Muscle layer of colon (tissue), 2 donors: Measurements from ENCODE around the gene PRRX2.

ENCODE experiments used
- H3K27ac ChIP-seq: one replicate; pipeline ENCODE4 v1.7.0; 2013; ENCODE audit warnings: low read depth, mild to moderate bottlenecking, low read length, moderate library complexity
- H3K27me3 ChIP-seq, 2 donors: one replicate each; pipeline ENCODE4 v1.7.0; 2013; ENCODE audit warnings: low read length in 2 of 2, mild to moderate bottlenecking in 2 of 2; ENCODE audit not compliant: insufficient read depth in 2 of 2, control insufficient read depth in 1 of 2
- H3K36me3 ChIP-seq: one replicate; pipeline ENCODE4 v1.7.0; 2013; ENCODE audit warnings: mild to moderate bottlenecking, low read length; ENCODE audit not compliant: insufficient read depth
- H3K4me1 ChIP-seq: one replicate; pipeline ENCODE4 v1.7.0; 2013; ENCODE audit warnings: mild to moderate bottlenecking, low read length; ENCODE audit not compliant: insufficient read depth
- H3K4me3 ChIP-seq, 2 donors: one replicate each; pipeline ENCODE4 v1.7.0; 2013; ENCODE audit warnings: low read length in 2 of 2, low read depth in 1 of 2, mild to moderate bottlenecking in 1 of 2, moderate library complexity in 1 of 2
- H3K9ac ChIP-seq: one replicate; pipeline ENCODE4 v1.7.0; 2013; ENCODE audit warnings: low read length
- H3K9me3 ChIP-seq: one replicate; pipeline ENCODE4 v1.7.0; 2013; ENCODE audit warnings: mild to moderate bottlenecking, low read length
- donor health status: abdominal sarcoma.
- donor health status: Adenocarcinoma of cecum.

The PRRX2 gene

GRCh38 chr9:129702589-129703520 lies 37.4 kb downstream of the PRRX2 start:
- Histone ChIP-seq H3K27me3 (peaks cover 0 to 8% of the 10 kb centered on the region in 2 donors), H3K9me3 (no peaks in the 10 kb centered on the region), H3K4me3 (peak overlapping the region in 1 of 2 donors; percentile 39), H3K4me1 (peaks cover 21% of the 10 kb centered on the region), H3K36me3 (no peaks in the 10 kb centered on the region), H3K27ac (peak overlapping the region; percentile 16), H3K9ac (no peak overlapping the region)

- peak overlapping the region; percentile 16 for H3K27ac ChIP-seq
Measured at GRCh38 chr9:129703667-129704355, 38.4 kb downstream of the PRRX2 start.

GRCh38 chr9:129704807-129705206 lies 39.4 kb downstream of the PRRX2 start:
- no peak overlapping the region for H3K4me3 ChIP-seq
- H3K4me1 ChIP-seq = peaks cover 21% of the 10 kb centered on the region
- H3K27me3 ChIP-seq = no peaks in the 10 kb centered on the region
- no peak overlapping the region for H3K9ac ChIP-seq
- H3K27ac ChIP-seq = no peak overlapping the region
- H3K36me3 ChIP-seq = no peaks in the 10 kb centered on the region
- no peaks in the 10 kb centered on the region for H3K9me3 ChIP-seq

More at GRCh38 chr9:129703667-129704355, 38.4 kb downstream of the PRRX2 start:
- no peaks in the 10 kb centered on the region for H3K27me3 ChIP-seq
- H3K36me3 ChIP-seq = no peaks in the 10 kb centered on the region
- no peak overlapping the region for H3K9ac ChIP-seq
- H3K9me3 ChIP-seq = no peaks in the 10 kb centered on the region
- H3K4me3 ChIP-seq = peak overlapping the region in 1 of 2 donors; percentile 39
- peaks cover 21% of the 10 kb centered on the region for H3K4me1 ChIP-seq

GRCh38 chr9:129708793-129709192 lies 43.3 kb downstream of the PRRX2 start:
- peaks cover 7% of the 10 kb centered on the region for H3K4me1 ChIP-seq

GRCh38 chr9:129709438-129710168 lies 44.2 kb downstream of the PRRX2 start:
- Histone ChIP-seq H3K4me1 (no peaks in the 10 kb centered on the region), H3K4me3 (no peak overlapping the region), H3K27me3 (no peaks in the 10 kb centered on the region), H3K36me3 (no peaks in the 10 kb centered on the region), H3K27ac (no peak overlapping the region), H3K9me3 (no peaks in the 10 kb centered on the region), H3K9ac (no peak overlapping the region)

More at GRCh38 chr9:129708793-129709192, 43.3 kb downstream of the PRRX2 start:
- H3K36me3 ChIP-seq = no peaks in the 10 kb centered on the region
- H3K9ac ChIP-seq = no peak overlapping the region
- no peaks in the 10 kb centered on the region for H3K9me3 ChIP-seq
- H3K27me3 ChIP-seq = no peaks in the 10 kb centered on the region
- H3K4me3 ChIP-seq = no peak overlapping the region
- H3K27ac ChIP-seq = no peak overlapping the region

GRCh38 chr9:129710169-129710453 lies 44.7 kb downstream of the PRRX2 start:
- Histone ChIP-seq H3K9me3 (no peaks in the 10 kb centered on the region), H3K4me3 (no peak overlapping the region), H3K36me3 (no peaks in the 10 kb centered on the region), H3K9ac (no peak overlapping the region), H3K4me1 (no peaks in the 10 kb centered on the region), H3K27ac (no peak overlapping the region), H3K27me3 (no peaks in the 10 kb centered on the region)

- Histone ChIP-seq H3K27ac (no peak overlapping the region), H3K27me3 (no peaks in the 10 kb centered on the region), H3K9me3 (no peaks in the 10 kb centered on the region), H3K4me1 (no peaks in the 10 kb centered on the region), H3K4me3 (no peak overlapping the region), H3K9ac (no peak overlapping the region), H3K36me3 (no peaks in the 10 kb centered on the region)
Measured at GRCh38 chr9:129712634-129713401, 47.4 kb downstream of the PRRX2 start.

- no peak overlapping the region for H3K9ac ChIP-seq
- no peaks in the 10 kb centered on the region for H3K27me3 ChIP-seq
- no peaks in the 10 kb centered on the region for H3K4me1 ChIP-seq
- H3K27ac ChIP-seq = no peak overlapping the region
- no peaks in the 10 kb centered on the region for H3K36me3 ChIP-seq
- no peak overlapping the region for H3K4me3 ChIP-seq
- no peaks in the 10 kb centered on the region for H3K9me3 ChIP-seq
Measured at GRCh38 chr9:129713402-129713679, 47.9 kb downstream of the PRRX2 start.

- no peak overlapping the region for H3K9ac ChIP-seq
- no peaks in the 10 kb centered on the region for H3K9me3 ChIP-seq
- no peak overlapping the region for H3K27ac ChIP-seq
- H3K4me3 ChIP-seq = no peak overlapping the region
- H3K27me3 ChIP-seq = no peaks in the 10 kb centered on the region
- H3K36me3 ChIP-seq = no peaks in the 10 kb centered on the region
- H3K4me1 ChIP-seq = no peaks in the 10 kb centered on the region
Measured at GRCh38 chr9:129714511-129715061, 49.1 kb downstream of the PRRX2 start.

- Histone ChIP-seq H3K9ac (no peak overlapping the region), H3K9me3 (no peaks in the 10 kb centered on the region), H3K4me3 (no peak overlapping the region), H3K27me3 (no peaks in the 10 kb centered on the region), H3K36me3 (no peaks in the 10 kb centered on the region), H3K4me1 (no peaks in the 10 kb centered on the region), H3K27ac (no peak overlapping the region)
Measured at GRCh38 chr9:129716091-129716490, 50.6 kb downstream of the PRRX2 start.

- no peak overlapping the region for H3K4me3 ChIP-seq
- no peak overlapping the region for H3K9ac ChIP-seq
- H3K9me3 ChIP-seq = no peaks in the 10 kb centered on the region
- H3K36me3 ChIP-seq = no peaks in the 10 kb centered on the region
- no peak overlapping the region for H3K27ac ChIP-seq
- no peaks in the 10 kb centered on the region for H3K27me3 ChIP-seq
- H3K4me1 ChIP-seq = no peaks in the 10 kb centered on the region
Measured at GRCh38 chr9:129717991-129718390, 52.5 kb downstream of the PRRX2 start.
